GM19351 (cell line): Measurements from ENCODE around the gene CEP295NL.
"Not testable (repeated sequence)": the region's sequence is repeated elsewhere in the genome, so short reads cannot be mapped to it uniquely, and the experiment has no call there.

Source experiments
- ATAC-seq: cut with Tn5 transposase; IDR thresholded peaks from one replicate; pipeline ENCODE4 v1.9.1; 2021; ENCODE audit warnings: mild to moderate bottlenecking, moderate library complexity; ENCODE audit not compliant: unreplicated experiment

The CEP295NL gene

DNA sequence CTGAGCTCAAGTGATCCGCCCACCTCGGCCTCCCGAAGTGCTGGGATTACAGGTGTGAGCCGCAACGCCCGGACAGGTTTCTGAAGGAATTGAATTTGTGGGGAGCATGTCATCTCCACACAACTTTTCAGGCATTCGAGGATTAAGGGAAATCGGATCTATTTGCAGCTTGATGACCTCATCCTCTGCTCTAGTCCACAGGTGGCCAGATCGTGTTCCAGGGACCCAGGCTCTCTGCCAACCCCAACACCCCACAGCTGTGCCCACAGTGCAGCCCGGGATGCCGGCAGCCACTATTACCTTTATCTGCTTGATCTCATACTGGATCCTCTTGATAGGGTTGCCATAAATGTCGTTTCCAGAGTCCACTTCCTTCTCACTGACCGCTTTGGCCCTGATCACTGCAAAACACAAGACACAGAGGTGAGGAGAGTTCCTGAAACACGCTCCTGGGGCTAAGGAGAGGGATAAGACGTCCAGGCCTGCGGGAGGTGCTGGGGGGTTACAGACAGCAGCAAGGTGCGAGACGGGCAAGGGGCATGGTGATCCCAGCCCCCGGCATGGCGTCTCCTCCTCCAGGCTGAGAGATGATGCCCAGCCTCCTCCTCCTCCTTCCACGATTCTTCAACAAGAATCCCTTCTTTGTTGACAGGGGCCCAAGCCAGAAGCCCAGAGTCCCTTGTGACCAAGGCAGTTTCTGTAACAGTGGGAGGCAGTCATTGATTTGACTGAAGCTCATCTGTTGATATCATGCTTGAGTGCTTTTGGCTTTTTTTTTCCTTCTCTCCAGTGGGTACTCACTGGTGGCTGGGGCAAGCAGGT, 29.3 kb downstream of the CEP295NL start:
- ATAC-seq: no peak

DNA sequence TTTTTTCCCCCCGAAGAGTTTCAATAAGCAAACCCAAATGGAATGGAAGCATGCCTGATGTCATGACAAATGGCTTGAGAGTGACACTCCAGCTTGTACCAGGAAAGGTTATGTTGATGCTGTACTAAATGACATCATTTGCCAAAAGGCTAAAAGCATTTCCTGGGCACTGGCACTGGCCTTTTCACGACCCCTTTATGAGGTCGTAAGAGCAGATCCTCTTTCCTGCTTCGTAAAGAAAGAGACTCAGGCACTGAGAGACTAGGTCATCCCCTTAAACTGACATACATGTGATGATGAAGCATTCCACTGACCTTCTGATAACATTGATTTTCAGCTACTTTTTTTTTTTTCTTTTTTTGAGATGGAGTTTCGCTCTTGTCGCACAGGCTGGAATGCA, 30.5 kb downstream of the CEP295NL start:
- no peak for ATAC-seq

DNA sequence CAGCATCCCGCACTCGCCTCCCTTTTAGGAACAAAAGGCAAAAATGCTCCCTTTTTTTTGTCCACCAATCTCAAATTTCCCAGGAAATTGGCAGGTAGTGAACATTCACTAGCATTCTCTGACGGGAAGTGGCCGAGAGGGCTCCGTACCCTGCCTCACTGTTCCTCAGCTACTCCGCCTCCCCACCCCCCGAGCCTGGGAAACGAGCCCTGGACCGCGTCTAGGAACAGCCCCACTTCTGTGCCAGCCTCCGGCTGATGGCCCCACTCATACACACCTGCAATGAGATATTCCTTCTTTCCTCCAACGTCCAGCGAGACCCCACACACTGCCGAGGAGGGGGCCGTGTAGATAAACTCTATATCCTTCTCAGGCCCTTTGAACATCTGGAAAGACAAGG, 32.4 kb downstream of the CEP295NL start:
- no peak for ATAC-seq

DNA sequence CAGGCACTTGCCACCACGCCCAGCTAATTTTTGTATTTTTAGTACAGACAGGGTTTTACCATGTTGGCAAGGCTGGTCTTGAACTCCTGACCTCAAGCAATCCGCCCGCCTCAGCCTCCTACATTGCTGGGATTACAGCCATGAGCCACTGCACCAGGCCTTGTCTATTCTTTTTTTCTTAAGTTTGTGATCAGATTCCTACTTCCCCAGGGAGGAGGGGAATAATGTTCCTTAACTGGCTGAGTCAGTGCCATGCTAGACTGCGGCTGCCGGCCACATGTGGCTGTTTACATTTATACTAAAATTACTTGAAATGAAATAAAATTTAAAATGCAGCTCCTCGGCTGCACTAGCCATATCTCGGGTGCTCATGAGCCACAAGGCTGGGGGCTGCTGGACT, 34.6 kb downstream of the CEP295NL start:
- no peak for ATAC-seq

DNA sequence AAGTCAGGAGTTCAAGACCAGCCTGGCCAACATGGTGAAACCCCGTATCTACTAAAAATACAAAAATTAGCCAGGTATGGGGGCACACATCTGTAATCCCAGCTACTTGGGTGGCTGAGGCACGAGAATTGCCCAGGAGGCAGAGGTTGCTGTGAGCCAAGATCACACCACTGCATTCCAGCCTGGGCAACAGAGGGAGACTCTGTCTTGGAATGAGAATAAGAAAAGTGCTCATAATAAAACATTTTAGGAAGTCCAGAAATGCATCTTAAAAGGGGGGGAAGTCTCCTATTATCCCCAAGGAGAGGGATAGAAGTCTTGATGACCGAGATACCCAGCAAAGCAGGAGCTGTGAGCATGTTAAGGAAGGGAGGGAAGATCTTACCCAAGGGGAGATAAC, 36.0 kb downstream of the CEP295NL start:
- ATAC-seq: not testable (repeated sequence)

DNA sequence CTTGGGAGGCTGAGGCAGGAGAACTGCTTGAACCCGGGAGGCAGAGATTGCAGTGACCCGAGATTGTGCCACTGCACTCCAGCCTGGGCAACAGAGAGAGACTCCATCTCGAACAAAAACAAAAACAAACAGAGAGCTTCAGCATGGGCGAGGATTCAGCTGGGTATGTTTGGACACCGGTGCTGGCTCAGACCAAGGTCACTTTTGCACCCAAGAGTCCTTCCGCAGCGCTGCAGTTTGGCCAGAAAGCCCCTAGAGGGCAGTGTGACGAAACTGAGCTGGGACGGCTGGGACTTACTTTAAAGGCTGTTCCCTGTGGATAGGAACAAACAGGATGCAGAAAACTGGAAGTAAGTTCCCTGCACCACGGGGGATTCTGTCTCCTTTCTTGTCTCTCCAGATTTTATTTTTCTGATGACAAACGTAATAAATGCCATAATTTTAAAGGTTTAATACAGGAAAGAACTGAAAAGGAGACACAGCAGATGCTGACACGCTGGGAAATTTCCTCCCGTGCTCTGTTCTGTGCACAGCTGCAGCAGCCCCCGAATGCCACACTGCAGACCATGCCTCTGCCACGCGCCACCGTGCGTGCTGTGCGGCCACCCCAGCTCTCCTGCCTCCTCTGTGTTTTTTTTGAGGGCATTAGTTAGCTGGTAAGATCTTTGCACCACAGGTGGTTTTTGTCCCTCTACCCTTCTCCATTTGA, 37.2 kb downstream of the CEP295NL start:
- no peak for ATAC-seq

DNA sequence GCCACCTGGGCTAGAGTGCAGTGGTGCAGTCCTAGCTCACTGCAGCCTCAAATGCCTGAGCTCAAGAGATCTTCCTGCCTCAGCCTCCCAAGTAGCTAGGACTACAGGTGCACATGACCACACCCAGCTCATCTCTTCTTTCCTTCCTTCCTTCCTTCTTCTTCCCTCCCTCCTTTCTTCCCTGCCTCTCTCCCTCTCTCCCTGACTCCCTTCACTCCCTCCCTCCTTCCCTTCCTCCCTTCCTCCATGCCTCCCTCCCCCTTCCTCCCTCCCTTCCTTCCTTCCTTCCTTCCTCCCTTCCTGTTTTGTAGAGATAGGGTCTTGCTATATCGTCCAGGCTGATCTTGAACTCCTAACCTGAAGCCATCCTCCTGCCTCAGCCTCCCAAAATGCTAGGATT, 38.9 kb downstream of the CEP295NL start:
- no peak for ATAC-seq

DNA sequence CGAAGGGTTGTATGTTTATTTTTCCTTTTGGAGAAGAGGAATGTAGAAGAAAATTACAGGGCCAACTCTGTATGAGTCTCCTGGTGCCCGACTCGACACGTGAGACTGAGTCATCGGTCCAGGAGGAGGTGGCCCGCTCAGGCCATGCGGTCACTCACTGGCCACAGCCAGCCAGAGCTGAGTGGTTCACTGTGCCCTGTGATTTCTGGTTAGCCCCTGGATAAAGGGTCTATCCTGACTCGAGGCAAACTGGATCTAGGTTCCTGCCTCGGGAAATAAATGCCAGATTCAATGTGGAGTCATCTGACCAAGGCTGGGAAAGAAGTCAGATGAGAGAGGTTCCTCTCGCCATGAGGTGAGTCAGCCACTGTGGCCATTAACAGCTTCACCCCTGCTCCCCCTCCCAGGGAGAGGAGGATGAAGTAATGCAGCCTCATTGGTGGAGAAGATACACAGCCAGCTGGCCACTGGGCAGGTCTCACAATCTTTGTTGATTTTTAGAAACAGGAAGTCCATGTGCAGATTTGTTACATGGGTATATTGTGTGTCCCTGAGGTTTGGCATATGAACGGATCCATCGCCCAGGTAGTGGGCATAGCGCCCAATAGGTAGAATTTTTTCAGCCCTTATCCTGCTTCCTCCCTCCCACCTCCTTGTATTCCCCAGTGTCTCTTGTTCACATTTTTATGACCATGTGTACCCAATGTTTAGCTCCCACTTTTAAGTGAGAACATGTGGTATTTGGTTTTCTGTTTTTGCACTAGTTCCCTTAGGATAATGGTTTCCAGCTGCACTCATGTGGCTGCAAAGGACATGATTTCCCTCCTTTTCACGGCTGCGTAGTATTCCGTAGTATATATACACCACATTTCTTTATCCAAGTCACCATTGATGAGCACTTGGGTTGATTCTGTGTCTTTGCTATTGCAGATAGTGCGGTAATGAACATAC, 40.7 kb downstream of the CEP295NL start:
- ATAC-seq: no peak

DNA sequence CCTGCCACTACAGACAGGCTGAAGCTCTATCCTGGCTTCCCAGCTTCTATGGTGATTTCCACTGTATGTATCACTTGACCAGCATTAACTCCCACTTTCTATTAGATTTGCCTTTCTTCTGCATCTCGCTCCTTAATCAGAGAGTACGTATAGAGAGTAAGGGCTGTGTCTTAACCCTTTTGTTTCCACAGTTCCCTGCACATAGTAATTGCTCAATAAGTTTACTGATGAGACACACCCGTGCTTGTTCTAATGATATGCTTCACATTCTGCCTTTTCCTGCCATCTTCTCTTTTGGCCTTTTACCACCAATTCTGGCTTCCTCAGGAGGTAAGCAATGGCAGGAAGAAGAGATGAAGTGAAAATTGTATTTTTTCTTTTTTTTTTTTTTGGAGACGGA, 41.8 kb downstream of the CEP295NL start:
- ATAC-seq: no peak

DNA sequence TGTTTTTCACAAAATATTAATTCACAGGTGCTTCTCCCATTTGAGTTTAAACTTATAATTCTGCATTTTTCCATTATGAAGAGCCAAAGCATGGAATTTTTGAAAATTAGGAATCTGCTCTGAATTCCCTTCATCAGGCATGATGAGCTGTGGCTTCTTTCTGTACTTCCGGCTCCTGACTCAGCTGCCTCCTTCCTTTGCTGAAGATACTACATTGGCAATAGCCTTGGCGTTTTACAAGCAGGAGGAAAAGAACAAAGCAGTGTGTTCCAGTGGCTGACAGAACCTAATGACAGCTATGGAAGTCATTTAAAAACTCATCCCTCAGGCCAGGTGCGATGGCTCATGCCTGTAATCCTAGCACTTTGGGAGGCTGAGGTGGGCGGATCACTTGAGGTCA, 44.0 kb downstream of the CEP295NL start:
- ATAC-seq: no peak

DNA sequence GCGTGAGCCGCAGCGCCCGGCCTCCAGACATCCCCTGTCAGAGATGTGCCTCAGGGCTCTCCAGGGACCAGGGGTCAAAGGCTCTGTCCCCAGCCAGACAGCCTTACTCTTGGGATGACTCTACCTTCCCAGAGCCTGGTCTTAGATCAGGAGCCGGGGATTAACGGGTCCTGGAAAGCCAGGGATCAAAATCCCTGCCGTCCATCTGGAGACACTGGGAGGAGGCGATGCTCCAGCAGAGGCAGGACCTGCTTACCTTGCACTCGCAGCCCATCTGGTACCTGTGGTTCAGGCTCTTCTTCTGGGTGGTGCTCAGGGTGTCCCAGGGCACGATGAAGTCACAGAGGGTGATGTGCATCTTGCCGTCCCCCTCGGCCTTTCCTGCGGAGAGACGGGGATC, 45.7 kb downstream of the CEP295NL start:
- ATAC-seq: no peak

DNA sequence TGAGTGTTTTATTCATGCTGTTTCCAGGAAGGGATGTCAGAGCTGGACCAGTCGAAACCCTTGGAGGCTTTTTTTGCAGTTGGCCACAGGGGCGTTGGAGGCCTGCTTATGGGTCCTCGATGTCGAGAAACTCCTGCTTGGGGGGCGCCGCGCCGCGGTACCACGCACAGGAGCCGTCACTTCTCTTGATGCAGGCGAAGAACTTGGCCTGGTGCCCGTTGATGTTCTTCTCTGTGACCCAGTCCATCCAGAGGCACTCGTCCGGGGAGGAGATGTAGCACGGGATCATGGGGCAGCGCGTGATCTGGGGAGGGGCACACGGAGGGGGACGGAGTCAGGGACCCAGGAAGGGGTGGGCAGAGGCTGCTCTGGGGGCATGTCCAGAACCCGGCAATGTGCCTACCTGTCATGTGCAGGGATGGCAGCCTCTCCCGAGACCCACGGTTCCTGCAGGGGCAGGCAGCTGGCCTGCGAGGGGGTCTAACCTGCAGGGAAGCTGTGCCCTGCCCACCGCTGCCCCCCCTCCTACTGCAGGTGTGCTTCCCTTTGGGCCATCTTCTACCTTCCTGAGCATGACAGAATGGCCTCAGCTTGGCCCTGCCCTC, 47.3 kb downstream of the CEP295NL start:
- ATAC-seq: no peak

DNA sequence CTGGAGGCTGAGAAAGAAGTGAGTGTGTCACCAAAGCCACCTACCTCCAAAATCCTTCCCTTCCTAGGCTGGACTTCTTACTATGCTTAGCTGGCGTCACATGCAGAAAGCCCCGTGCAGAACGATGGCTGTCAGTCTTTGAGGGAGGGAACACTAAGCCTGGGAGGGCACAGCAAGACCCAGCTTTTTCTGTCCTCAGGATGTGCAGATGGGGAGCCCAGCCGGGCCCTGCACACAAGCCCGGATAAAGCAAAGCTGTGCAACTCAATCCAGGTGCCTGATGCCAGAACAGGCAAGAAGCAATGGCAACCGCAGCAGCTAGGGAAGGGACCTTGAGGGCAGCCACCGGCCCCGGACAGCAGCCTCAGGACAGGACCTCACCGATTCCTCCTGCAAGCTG, 48.5 kb downstream of the CEP295NL start:
- no peak for ATAC-seq

DNA sequence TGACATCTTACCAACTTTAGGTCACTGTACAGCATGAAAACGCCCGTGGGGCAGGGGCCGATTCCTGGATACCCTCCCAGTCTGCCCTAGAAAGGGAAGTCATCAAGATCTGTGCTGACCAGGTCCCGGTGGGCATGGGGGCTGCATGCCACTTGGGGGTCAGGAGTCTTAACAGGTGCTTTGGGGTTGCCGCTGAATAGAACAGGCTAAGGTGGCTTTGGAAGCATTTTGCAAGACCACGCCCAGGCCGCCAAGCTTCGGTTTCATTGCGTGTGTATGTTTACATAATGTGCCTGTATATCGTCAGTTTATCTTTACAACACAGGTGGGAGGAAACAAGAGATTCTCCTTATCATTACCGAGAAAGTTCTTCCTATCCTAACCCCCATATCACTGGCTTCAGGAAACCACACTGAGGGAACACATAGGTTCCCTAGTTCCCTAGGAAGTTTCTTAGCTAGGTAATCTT, 49.0 kb downstream of the CEP295NL start:
- no peak for ATAC-seq

DNA sequence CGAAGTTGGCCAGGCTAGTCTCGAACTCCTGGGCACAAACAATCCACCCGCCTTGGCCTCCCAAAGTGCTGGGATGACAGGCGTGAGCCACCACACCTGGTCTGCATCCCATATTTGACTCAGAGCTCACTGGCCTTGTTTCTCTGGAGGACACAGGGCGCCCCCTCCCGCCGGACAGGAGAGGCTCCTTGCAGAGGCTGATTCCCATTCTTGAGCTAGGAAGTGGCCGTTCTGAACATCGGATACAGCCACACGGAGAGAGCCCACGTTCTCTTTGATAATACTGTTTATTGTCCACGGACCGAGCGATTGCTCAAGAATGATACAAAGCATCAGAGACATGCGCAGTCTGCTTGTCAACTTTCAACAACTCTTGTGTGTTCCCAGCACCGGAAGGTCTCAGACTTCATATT, 50.3 kb downstream of the CEP295NL start:
- no peak for ATAC-seq

DNA sequence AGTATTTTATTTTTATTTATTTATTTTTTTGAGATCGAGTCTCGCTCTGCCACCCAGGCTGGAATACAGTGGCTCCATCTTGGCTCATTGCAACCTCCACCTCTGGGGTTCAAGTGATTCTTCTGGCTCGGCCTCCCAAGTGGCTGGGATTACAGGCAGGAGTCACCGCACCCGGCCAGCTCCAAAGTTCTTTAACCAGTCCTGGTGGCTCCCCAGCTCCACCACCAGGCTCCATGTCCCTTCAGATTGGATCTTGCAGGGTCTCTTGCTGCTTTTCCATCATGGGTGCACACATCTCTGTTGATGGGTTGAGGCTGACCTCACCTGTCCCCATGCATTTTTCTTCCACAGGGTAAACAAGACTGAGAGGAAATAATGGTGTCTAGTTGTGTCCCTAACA, 54.0 kb downstream of the CEP295NL start:
- no peak for ATAC-seq

DNA sequence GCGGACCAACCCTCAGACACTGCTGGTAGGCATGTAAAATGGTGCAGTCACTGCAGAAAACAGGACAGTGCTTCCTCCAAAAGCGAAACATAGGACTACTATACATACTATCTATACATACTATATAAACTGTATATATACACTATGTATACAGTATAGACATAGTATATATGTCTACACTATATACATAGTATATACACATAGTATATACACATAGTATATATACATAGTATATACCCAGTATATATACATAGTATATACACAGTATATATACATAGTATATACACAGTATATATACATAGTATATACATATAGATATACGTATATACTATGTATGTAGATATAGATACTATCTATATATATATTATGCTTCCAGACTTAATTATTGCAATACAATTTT, 55.9 kb downstream of the CEP295NL start:
- no peak for ATAC-seq

DNA sequence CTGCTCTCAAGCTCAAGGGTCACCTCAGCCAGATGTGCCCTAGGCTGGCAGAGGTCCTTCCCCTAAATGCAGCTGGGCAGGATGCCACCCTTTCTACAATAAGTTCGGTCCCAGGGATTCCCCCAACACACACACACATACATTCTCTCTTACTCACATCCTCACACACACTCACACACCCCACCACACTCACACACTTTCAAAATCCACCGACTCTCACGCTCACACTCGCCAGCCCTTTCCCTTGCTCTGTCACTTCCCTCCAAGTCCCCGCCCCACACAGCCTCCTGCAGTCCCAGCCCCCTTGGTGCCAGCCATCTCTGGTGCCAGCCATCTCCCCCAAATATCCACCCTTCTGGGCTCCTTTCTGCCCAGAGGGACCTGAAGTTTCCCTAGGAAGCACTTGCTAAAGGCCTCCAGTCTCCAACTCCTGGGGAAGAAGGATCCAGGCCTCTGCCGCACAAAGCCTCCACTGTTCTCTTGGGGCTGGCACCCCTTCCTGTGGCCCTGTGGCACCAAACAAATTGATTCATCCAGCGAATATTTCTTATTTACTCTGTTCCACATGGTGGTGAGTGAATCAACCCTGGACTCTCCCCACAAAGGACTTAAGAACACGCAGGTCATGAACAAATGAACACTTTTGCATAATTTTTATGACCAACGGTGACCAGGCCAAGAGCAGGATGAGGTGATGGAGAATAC, 58.5 kb downstream of the CEP295NL start:
- ATAC-seq: no peak

DNA sequence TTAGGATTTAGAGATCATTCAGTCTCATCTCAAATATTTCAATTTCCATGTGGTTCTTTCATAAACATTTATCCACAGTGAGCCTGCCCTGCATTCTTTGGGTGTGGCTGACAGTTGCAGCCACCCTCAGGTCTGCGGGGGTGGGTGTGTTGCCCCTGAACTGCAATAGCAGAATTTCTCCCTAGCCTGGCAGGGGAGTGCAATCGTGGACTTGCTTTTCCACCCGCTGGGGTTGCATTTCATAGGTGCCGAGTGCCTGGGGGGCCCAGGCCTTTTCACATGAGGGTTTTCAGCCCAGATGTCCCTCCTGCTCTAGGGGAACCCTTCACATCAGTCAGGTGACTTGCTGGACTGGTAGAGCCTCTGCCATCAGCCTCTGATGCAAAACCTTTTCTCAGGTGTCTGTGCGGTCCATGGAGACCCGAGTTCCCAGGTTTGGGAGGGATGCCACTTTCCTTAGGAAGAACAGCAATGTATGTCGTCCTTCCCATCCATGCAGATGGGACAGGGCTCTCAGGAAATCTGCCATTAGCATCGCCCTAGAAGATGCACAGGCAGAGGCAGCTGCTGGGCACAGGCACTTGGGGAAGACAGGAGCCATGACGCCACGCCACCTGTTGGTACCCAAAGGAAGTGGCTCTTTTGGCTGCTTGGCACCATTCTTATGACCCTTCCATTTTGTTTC, 60.0 kb downstream of the CEP295NL start:
- no peak for ATAC-seq
